GM13976 (cell line): Measurements from ENCODE around the gene RBFOX2.

Source experiments
- DNase-seq: peaks from one replicate; pipeline ENCODE4 v3.0.0; 2012; ENCODE audit warnings: low spot score
- in situ Hi-C: fragments of 300-500 bp; cut with MboI; formaldehyde crosslinking; loops from one replicate; pipeline ENCODE4 v1.12.0; 2022; ENCODE audit warnings: low sequenced_read_pairs, mixed read lengths, inconsistent platforms; ENCODE audit not compliant: unreplicated experiment
- TF ChIP-seq, protein P1 (sequence below): IDR thresholded peaks from 2 replicates; pipeline ENCODE4 v1.5.1; 2012; ENCODE audit warnings: borderline replicate concordance, mild to moderate bottlenecking; ENCODE audit not compliant: insufficient read depth; ENCODE audit errors: extremely low read depth, missing control alignments, control extremely low read depth

Gene RBFOX2

GRCh38 chr22:35940166-35940565 is 88.5 kb downstream of the RBFOX2 start:
- in situ Hi-C loops, result no loop called here
- no peak for DNase-seq
- TF ChIP-seq, protein P1, sequence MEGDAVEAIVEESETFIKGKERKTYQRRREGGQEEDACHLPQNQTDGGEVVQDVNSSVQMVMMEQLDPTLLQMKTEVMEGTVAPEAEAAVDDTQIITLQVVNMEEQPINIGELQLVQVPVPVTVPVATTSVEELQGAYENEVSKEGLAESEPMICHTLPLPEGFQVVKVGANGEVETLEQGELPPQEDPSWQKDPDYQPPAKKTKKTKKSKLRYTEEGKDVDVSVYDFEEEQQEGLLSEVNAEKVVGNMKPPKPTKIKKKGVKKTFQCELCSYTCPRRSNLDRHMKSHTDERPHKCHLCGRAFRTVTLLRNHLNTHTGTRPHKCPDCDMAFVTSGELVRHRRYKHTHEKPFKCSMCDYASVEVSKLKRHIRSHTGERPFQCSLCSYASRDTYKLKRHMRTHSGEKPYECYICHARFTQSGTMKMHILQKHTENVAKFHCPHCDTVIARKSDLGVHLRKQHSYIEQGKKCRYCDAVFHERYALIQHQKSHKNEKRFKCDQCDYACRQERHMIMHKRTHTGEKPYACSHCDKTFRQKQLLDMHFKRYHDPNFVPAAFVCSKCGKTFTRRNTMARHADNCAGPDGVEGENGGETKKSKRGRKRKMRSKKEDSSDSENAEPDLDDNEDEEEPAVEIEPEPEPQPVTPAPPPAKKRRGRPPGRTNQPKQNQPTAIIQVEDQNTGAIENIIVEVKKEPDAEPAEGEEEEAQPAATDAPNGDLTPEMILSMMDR, result no peak

DNA sequence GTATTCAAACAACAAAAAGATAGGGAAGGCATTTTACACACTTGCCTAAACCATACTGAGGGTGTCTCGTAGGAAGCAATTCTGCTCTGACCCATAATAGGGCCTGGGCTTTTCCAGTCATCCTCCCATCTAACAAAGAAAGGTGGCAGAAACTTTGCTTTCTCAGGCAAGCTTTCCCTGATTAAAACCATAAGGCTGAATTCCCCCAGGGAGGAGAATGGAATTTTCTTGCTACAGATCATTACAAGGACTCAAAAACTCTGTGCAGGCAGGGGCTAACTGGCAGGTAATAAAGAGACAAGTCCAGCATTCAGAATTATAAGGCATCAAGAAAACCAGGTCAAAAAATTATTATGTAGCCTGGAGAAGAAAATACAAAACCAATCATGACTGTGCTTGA is 90.4 kb downstream of the RBFOX2 start:
- TF ChIP-seq, protein P1, result no peak
- in situ Hi-C loops, result loop anchor here (10.0 kb wide), 1 partner anchor 187 kb away; no protein-coding TSS in a partner anchor
- no peak for DNase-seq

DNA sequence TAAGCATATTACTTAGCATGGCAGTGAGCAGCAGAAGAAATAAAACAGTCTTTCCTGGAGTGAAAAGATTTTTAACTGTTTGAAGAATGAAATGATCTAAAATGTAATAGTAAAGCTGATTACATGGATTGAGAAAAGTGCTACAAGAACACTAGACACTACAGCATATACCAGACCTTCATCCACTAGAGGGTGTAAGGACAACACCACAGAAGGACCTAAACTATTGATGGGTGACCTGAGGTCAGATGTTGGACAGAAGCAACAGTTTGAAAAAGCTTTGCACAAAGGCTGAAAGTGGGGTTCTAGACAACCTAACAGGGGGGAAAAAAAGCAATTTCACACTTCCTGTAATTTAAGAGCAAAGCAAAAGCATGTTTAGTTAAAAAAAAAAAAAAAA is 97.7 kb downstream of the RBFOX2 start:
- in situ Hi-C loops, result loop anchor here (10.0 kb wide), 1 partner anchor 194 kb away; no protein-coding TSS in a partner anchor
- TF ChIP-seq, protein P1, result peak; percentile 25
- DNase-seq, result peak; percentile 40

GRCh38 chr22:35928285-35928798 is 100.3 kb downstream of the RBFOX2 start:
- in situ Hi-C loops, result loop anchor here (10.0 kb wide), 1 partner anchor 294 kb away; no protein-coding TSS in a partner anchor
- no peak for DNase-seq
- TF ChIP-seq, protein P1, result no peak

- in situ Hi-C loops, result loop anchor here (10.0 kb wide), 1 partner anchor 288 kb away; no protein-coding TSS in a partner anchor
- TF ChIP-seq, protein P1, result no peak
- DNase-seq, result no peak
These were observed 105.6 kb downstream of the RBFOX2 start for GRCh38 chr22:35923026-35923425.

GRCh38 chr22:35921777-35922176 is 106.8 kb downstream of the RBFOX2 start:
- in situ Hi-C loops, result loop anchor here (10.0 kb wide), 1 partner anchor 287 kb away; no protein-coding TSS in a partner anchor
- TF ChIP-seq, protein P1, result peak; percentile 48
- DNase-seq, result peak; percentile 34
